ENCODE measurements around the gene COLEC12.

COLEC12 gene

GRCh38 chr18:361100-361732, 139.3 kb downstream of the COLEC12 start:
- ChIA-PET POLR2A (no interaction called here), CTCF (interaction anchor here (0.6 to 1.0 kb wide), 5 partner anchors 15 to 623 kb away, joined by 3 to 5 read pairs (median 3); no protein-coding TSS in a partner anchor)
- no peaks in the 10 kb centered on the region for H3K9me3 ChIP-seq (ENCODE audit: control insufficient read depth, insufficient read depth, low read depth, low read length)

GRCh38 chr18:360676-361075, 139.8 kb downstream of the COLEC12 start:
- TF ChIP-seq ZFHX2 (tag by site-specific recombination; conservative IDR thresholded peaks at IDR 0.05) (no peak), ZNF23 (tag by site-specific recombination; IDR thresholded peaks at IDR 0.05; ENCODE audit: borderline replicate concordance) (no peak), ZNF585B (tag by site-specific recombination; IDR thresholded peaks at IDR 0.05) (no peak), ZNF600 (tag by site-specific recombination; IDR thresholded peaks at IDR 0.05) (no peak), ZNF280D (tag by site-specific recombination; IDR thresholded peaks at IDR 0.05) (no peak), ZNF529 (tag by site-specific recombination; IDR thresholded peaks at IDR 0.05; ENCODE audit: insufficient replicate concordance) (no peak), ZNF112 (tag by site-specific recombination; IDR thresholded peaks at IDR 0.05) (no peak), GLIS2 (tag by site-specific recombination; IDR thresholded peaks at IDR 0.05) (no peak), PATZ1 (tag by site-specific recombination; IDR thresholded peaks at IDR 0.05) (no peak), KLF9 (tag by site-specific recombination; IDR thresholded peaks at IDR 0.05; ENCODE audit: low read depth) (no peak), ZNF132 (tag by site-specific recombination; IDR thresholded peaks at IDR 0.05; ENCODE audit: borderline replicate concordance) (no peak), SCRT1 (tag by site-specific recombination; IDR thresholded peaks at IDR 0.05; ENCODE audit: borderline replicate concordance) (no peak), ZFP3 (tag by site-specific recombination; IDR thresholded peaks at IDR 0.05; ENCODE audit: low read depth) (no peak)
- peaks cover 30% of the 10 kb centered on the region for H3K4me1 ChIP-seq (ENCODE audit: control insufficient read depth, insufficient read depth, low read length)
- ChIA-PET POLR2A (no interaction called here), CTCF (interaction anchor here (1.0 kb wide), 1 partner anchor 135 kb away, joined by 4 read pairs; no protein-coding TSS in a partner anchor)
- no peaks in the 10 kb centered on the region for H3K9me3 ChIP-seq (ENCODE audit: control insufficient read depth, insufficient read depth, low read depth, low read length)
- H3K27ac ChIP-seq (ENCODE audit: extremely low read depth, low read depth, low read length) = no peak overlapping the region
- no peak overlapping the region for H3K4me3 ChIP-seq (ENCODE audit: low read depth, low read length)
- H3K36me3 ChIP-seq (ENCODE audit: control insufficient read depth in 2 of 2, insufficient read depth in 1 of 2, low read length in 2 of 2) = no peaks in the 10 kb centered on the region

More at GRCh38 chr18:361100-361732, 139.3 kb downstream of the COLEC12 start:
- Histone ChIP-seq H3K36me3 (ENCODE audit: control insufficient read depth in 2 of 2, insufficient read depth in 1 of 2, low read length in 2 of 2) (no peaks in the 10 kb centered on the region), H3K4me1 (ENCODE audit: control insufficient read depth, insufficient read depth, low read length) (peaks cover 30% of the 10 kb centered on the region), H3K27ac (ENCODE audit: extremely low read depth, low read depth, low read length) (no peak overlapping the region), H3K4me3 (ENCODE audit: low read depth, low read length) (no peak overlapping the region)
- TF ChIP-seq ZNF155 (tag by site-specific recombination; IDR thresholded peaks at IDR 0.05) (no peak), OVOL3 (tag by site-specific recombination; IDR thresholded peaks at IDR 0.05) (no peak), ZNF366 (tag by site-specific recombination; conservative IDR thresholded peaks at IDR 0.05) (no peak), ZNF580 (tag by site-specific recombination; IDR thresholded peaks at IDR 0.05) (no peak), ZNF664 (tag by site-specific recombination; IDR thresholded peaks at IDR 0.05) (no peak), ZNF404 (tag by site-specific recombination; IDR thresholded peaks at IDR 0.05) (no peak), ZNF658 (tag by site-specific recombination; IDR thresholded peaks at IDR 0.05) (no peak), ZBTB10 (tag by site-specific recombination; IDR thresholded peaks at IDR 0.05) (no peak), ZNF24 (tag by site-specific recombination; IDR thresholded peaks at IDR 0.05) (no peak), SP2 (tag by site-specific recombination; IDR thresholded peaks at IDR 0.05) (no peak), ZNF670 (tag by site-specific recombination; IDR thresholded peaks at IDR 0.05; ENCODE audit: low read depth) (no peak), ZNF571 (tag by site-specific recombination; IDR thresholded peaks at IDR 0.05) (no peak)

Data from HEK293 (cell line).